CD14-positive monocyte (primary cell): ENCODE measurements around the gene PIGB. TPM values are rescaled to one million over a fixed set of nuclear protein-coding genes. Genes with fewer than 3 reads are reported as not detected.
"Not testable (repeated sequence)": the region's sequence is repeated elsewhere in the genome, so short reads cannot be mapped to it uniquely, and the experiment has no call there.

Experiments used
- DNase-seq, 3 donors: peaks; one replicate each; pipeline ENCODE4 v3.0.0-alpha.2; 2011 to 2022
- H2AFZ ChIP-seq: 2 replicates; pipeline ENCODE4 v1.6.0; 2012; ENCODE audit warnings: mild to moderate bottlenecking, low read depth, low read length, inconsistent platforms; ENCODE audit not compliant: insufficient read depth, poor library complexity, severe bottlenecking
- H3K27ac ChIP-seq, 2 donors: 1 replicate in 1 of 2; 2 replicates in 1 of 2; pipeline ENCODE4 v1.5.1; 2012 to 2013; ENCODE audit warnings: low read length in 2 of 2, control low read depth in 1 of 2, inconsistent platforms in 1 of 2, low read depth in 1 of 2, mild to moderate bottlenecking in 1 of 2
- H3K27me3 ChIP-seq, 2 donors: one replicate each; pipeline versions ENCODE4 v1.6.0 to v1.6.1; 2011 to 2013; ENCODE audit warnings: low read length in 2 of 2; ENCODE audit not compliant: control insufficient read depth in 2 of 2, insufficient read depth in 2 of 2
- H3K36me3 ChIP-seq, 2 donors: replicated peaks in 1 of 2; 1 replicate in 1 of 2; 2 replicates in 1 of 2; pipeline versions ENCODE4 v1.5.1 to v1.6.1; 2012 to 2013; ENCODE audit warnings: low read length in 2 of 2, control low read depth in 1 of 2, inconsistent platforms in 1 of 2, mild to moderate bottlenecking in 1 of 2; ENCODE audit not compliant: insufficient read depth in 2 of 2, control insufficient read depth in 1 of 2
- H3K4me1 ChIP-seq, 2 donors: 1 replicate in 1 of 2; 2 replicates in 1 of 2; pipeline versions ENCODE4 v1.5.1 to v1.6.1; 2012 to 2013; ENCODE audit warnings: low read length in 2 of 2, control low read depth in 1 of 2, inconsistent platforms in 1 of 2, mild to moderate bottlenecking in 1 of 2, moderate library complexity in 1 of 2; ENCODE audit not compliant: insufficient read depth in 2 of 2, control insufficient read depth in 1 of 2
- H3K4me2 ChIP-seq: replicated peaks from 2 replicates; pipeline ENCODE3; 2012; ENCODE audit warnings: low read length, moderate library complexity, mild to moderate bottlenecking; ENCODE audit not compliant: poor library complexity, severe bottlenecking; ENCODE audit errors: extremely low read depth
- H3K4me3 ChIP-seq, 3 experiments: fragments of 200-600 bp in 1 of 3; sonication (generic) in 1 of 3; replicated peaks in 1 of 3; 1 replicate in 2 of 3; 2 replicates in 1 of 3; pipeline ENCODE4 v1.5.1; 2011 to 2013; ENCODE audit warnings: low read length in 3 of 3, mild to moderate bottlenecking in 3 of 3, control low read depth in 2 of 3, low read depth in 2 of 3, inconsistent platforms in 1 of 3, moderate library complexity in 1 of 3
- H3K79me2 ChIP-seq: 2 replicates; pipeline ENCODE4 v1.6.0; 2012; ENCODE audit warnings: mild to moderate bottlenecking, control low read depth, inconsistent platforms, low read length, moderate library complexity; ENCODE audit not compliant: insufficient read depth
- H3K9ac ChIP-seq: 2 replicates; pipeline ENCODE4 v1.6.0; 2017; ENCODE audit warnings: low read length, mild to moderate bottlenecking; ENCODE audit not compliant: insufficient read depth, poor library complexity, severe bottlenecking
- H3K9me3 ChIP-seq, 2 donors: replicated peaks in 1 of 2; 1 replicate in 1 of 2; 2 replicates in 1 of 2; pipeline versions ENCODE4 v1.5.1 to v1.6.1; 2012 to 2013; ENCODE audit warnings: low read length in 2 of 2, control low read depth in 1 of 2; ENCODE audit not compliant: control insufficient read depth in 1 of 2, insufficient read depth in 1 of 2
- H4K20me1 ChIP-seq: 2 replicates; pipeline ENCODE4 v1.6.0; 2012; ENCODE audit warnings: mild to moderate bottlenecking, low read length, control low read depth, moderate library complexity; ENCODE audit not compliant: insufficient read depth
- H3K27ac Mint-ChIP-seq, 7 donors: one replicate each; pipeline ENCODE4 v1.8.0; 2020; ENCODE audit warnings: mild to moderate bottlenecking in 7 of 7, mixed read lengths in 7 of 7, moderate library complexity in 6 of 7, inconsistent platforms in 2 of 7
- H3K27me3 Mint-ChIP-seq, 3 donors: one replicate each; pipeline ENCODE4 v1.8.0; 2021 to 2022; ENCODE audit warnings: low read depth in 3 of 3, mild to moderate bottlenecking in 3 of 3, mixed read lengths in 3 of 3, moderate library complexity in 3 of 3, inconsistent platforms in 1 of 3
- H3K36me3 Mint-ChIP-seq, 2 donors: one replicate each; pipeline ENCODE4 v1.8.0; 2020; ENCODE audit warnings: mixed read lengths in 2 of 2, inconsistent platforms in 1 of 2, mild to moderate bottlenecking in 1 of 2
- H3K4me1 Mint-ChIP-seq: one replicate; pipeline ENCODE4 v1.8.0; 2020; ENCODE audit warnings: mild to moderate bottlenecking, mixed read lengths
- H3K4me3 Mint-ChIP-seq, 2 donors: one replicate each; pipeline ENCODE4 v1.8.0; 2020; ENCODE audit warnings: mild to moderate bottlenecking in 2 of 2, mixed read lengths in 2 of 2, moderate library complexity in 1 of 2
- H3K9me3 Mint-ChIP-seq, 7 donors: one replicate each; pipeline ENCODE4 v1.8.0; 2020 to 2022; ENCODE audit warnings: mixed read lengths in 7 of 7, mild to moderate bottlenecking in 6 of 7, moderate library complexity in 6 of 7, inconsistent platforms in 2 of 7
- CTCF ChIP-seq: fragments of 200-600 bp; IDR thresholded peaks from one replicate; pipeline ENCODE4 v1.8.0; 2022; ENCODE audit warnings: antibody characterized with exemption, mild to moderate bottlenecking
- WGBS: methylation state at CpG from one replicate; pipeline ENCODE4 v1.1.5; 2013; ENCODE audit warnings: missing lambda C conversion rate; ENCODE audit not compliant: insufficient coverage; 5-methylcytosine and 5-hydroxymethylcytosine counted together
- intact Hi-C, 2 donors: fragments of 100-400 bp; cut with micrococcal nuclease; formaldehyde crosslinking; loops; one replicate each; pipeline versions ENCODE4 v1.15.0 to v1.15.1; 2023
- polyA plus RNA-seq, 3 donors: library from polyadenylated mRNA; depleted of rRNA in 1 of 3; unstranded in 2 of 3; stranded (reverse) in 1 of 3; fragments of 300-500 nt in 2 of 3; fragments of >200 nt in 1 of 3; fragmentation: Illumina TruSeq in 2 of 3; gene quantifications; 1 replicate in 2 of 3; 2 replicates in 1 of 3; pipeline ENCODE4 v1.2.3, GENCODE V29; 2012 to 2021

Gene PIGB
- polyA plus RNA-seq, 3 donors: 15.3 to 16.8 (median 15.8) TPM

DNA sequence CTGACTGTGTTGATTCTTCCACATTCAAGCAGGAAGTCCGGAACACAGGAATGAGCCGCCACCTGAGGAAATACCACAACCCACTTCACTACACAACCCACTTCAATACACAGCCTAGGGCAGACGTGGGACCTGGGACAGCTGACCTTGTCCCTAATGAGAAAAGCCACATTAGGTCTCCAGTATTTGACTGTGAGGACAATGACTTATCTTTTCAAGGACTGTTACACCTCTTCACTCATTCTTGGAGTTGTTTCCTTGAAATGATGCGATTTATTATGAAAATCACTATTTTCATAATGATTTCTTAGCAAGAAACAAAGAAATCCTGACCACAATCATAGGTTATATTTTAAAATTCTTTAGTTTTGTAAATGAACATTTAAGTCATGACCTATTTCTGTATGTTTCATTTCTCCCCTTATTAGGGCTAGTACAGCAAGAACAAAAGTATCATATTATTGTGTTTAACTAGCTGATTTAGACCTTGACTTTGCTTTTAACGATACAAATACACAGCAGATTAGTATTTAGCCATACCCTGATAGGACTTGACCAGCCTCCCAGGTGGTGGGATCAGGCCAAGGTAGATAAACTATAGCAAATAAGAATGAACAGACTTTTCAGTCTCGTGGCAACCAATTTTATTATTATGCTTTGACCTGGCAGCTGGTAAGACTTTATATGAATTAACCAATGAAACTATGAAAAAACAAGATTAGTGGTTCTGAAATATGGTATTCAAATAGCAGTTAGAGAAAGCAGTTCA is 35.5 kb upstream of the PIGB start:
- Mint-ChIP-seq H3K4me3 (peak overlapping the region; percentile 76 to 84), H3K4me1 (peaks cover 98% of the 10 kb centered on the region), H3K27me3 (no peaks in the 10 kb centered on the region), H3K36me3 (peaks cover 35 to 38% of the 10 kb centered on the region in 2 donors), H3K27ac (peak overlapping the region; percentile 91 to 99 (median 97)), H3K9me3 (no peaks in the 10 kb centered on the region)
- no peak for DNase-seq
- H3K4me1 ChIP-seq: peaks cover 92 to 97% of the 10 kb centered on the region in 2 donors
- H4K20me1 ChIP-seq: peaks cover 20% of the 10 kb centered on the region
- peak overlapping the region; percentile 49 for H3K9ac ChIP-seq
- no peaks in the 10 kb centered on the region for H3K36me3 ChIP-seq
- no peak overlapping the region for H2AFZ ChIP-seq
- peaks cover 98% of the 10 kb centered on the region for H3K79me2 ChIP-seq
- no peaks in the 10 kb centered on the region for H3K27me3 ChIP-seq
- H3K4me2 ChIP-seq: peak overlapping the region; percentile 76
- H3K4me3 ChIP-seq: peak overlapping the region in 1 of 3 experiments; percentile 65
- no peaks in the 10 kb centered on the region for H3K9me3 ChIP-seq
- no peak for TF ChIP-seq CTCF
- H3K27ac ChIP-seq: peak overlapping the region; percentile 84 to 89
- WGBS: 58% methylated on average over 3 of the region's 6 CpGs
- intact Hi-C loops: loop anchor here in 1 of 2 donors (2.0 kb wide), 1 partner anchor 17 kb away; no protein-coding TSS in a partner anchor

DNA sequence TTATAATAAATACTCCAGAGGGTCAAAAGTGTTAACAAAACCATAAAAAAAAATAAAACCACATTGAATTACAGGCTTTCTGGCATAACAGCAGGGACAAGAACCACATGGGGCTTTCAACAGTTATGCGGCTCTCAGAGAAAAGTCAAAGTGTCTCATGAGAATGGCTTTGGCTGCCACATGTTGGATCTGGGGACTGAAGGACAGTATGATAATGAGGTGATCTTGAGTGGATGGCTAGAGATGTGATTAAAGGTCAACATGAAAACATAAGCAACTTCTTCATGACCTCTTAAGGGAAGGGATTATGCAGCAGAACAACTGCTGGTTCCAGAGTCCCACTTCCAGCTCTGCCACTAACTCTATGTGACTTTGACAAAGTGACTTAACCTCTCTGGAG is 34.6 kb upstream of the PIGB start:
- Mint-ChIP-seq H3K27ac (peak overlapping the region; percentile 49 to 99 (median 87)), H3K36me3 (peaks cover 28 to 38% of the 10 kb centered on the region in 2 donors), H3K4me1 (peaks cover 93% of the 10 kb centered on the region), H3K27me3 (no peaks in the 10 kb centered on the region), H3K4me3 (peak overlapping the region; percentile 48 to 66), H3K9me3 (no peaks in the 10 kb centered on the region)
- peak overlapping the region; percentile 8 to 89 for H3K27ac ChIP-seq
- no peaks in the 10 kb centered on the region for H3K27me3 ChIP-seq
- WGBS: no CpG with 5 or more reads among the region's 1 CpG
- no peaks in the 10 kb centered on the region for H3K9me3 ChIP-seq
- no peak for DNase-seq
- no peak for TF ChIP-seq CTCF
- H3K9ac ChIP-seq: peak overlapping the region; percentile 23
- H3K4me2 ChIP-seq: peak overlapping the region; percentile 57
- H3K4me3 ChIP-seq: peak overlapping the region in 1 of 3 experiments; percentile 36
- H2AFZ ChIP-seq: no peak overlapping the region
- peaks cover 12% of the 10 kb centered on the region for H4K20me1 ChIP-seq
- intact Hi-C loops: no loop called here
- H3K4me1 ChIP-seq: peaks cover 84 to 95% of the 10 kb centered on the region in 2 donors
- H3K36me3 ChIP-seq: no peaks in the 10 kb centered on the region
- H3K79me2 ChIP-seq: peaks cover 98% of the 10 kb centered on the region

DNA sequence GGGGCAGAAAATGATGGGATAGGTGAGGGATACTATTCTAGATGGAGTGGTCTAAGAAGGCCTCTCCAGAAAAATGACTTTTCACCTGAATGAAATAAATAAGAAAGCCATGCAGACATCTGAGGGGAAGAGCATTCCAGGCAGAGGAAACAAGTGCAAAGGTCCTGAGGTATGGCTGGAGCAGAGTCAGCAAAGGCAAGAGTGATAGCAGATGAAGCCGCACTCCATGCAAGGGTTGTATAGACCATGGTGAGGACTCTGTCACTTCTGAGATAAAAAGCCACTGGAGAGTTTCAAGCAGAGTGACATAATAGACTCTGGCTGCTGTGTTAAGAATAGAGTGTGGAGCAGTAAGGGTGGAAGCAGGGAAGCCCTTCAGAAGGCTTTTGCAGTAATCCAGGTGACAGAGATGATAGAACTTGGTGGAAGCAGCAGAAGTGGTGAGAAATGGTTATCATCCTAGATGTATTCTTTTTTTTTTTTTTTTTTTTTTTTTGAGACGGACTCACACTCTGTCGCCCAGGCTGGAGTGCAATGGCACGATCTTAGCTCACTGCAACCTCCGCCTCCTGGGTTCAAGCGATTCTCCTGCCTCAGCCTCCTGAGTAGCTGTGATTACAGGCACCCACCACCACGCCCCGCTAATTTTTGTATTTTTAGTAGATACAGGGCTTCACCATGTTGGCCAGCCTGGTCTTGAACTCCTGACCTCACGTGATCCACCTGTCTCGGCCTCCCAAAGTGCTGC is 32.4 kb upstream of the PIGB start:
- not testable (repeated sequence) for DNase-seq, H3K9ac ChIP-seq, H3K9me3 ChIP-seq, H3K9me3 Mint-ChIP-seq, H3K27me3 ChIP-seq, H3K36me3 ChIP-seq, H3K27me3 Mint-ChIP-seq, H2AFZ ChIP-seq
- intact Hi-C loops: loop anchor here in 1 of 2 donors (5.0 kb wide), 1 partner anchor 34 kb away; no protein-coding TSS in a partner anchor
- peak overlapping the region; percentile 57 for H3K4me2 ChIP-seq
- peaks cover 85% of the 10 kb centered on the region for H3K79me2 ChIP-seq
- peak overlapping the region in 1 of 3 experiments; percentile 36 for H3K4me3 ChIP-seq
- WGBS: 100% methylated on average over 4 of the region's 10 CpGs
- H3K4me1 Mint-ChIP-seq: peaks cover 75% of the 10 kb centered on the region
- H3K27ac ChIP-seq: peak overlapping the region in 1 of 2 donors; percentile 99
- peak overlapping the region; percentile 69 to 99 (median 84) for H3K27ac Mint-ChIP-seq
- peak overlapping the region; percentile 37 to 96 for H3K4me3 Mint-ChIP-seq
- H4K20me1 ChIP-seq: peaks cover 10% of the 10 kb centered on the region
- H3K36me3 Mint-ChIP-seq: peaks cover 17 to 38% of the 10 kb centered on the region in 2 donors
- H3K4me1 ChIP-seq: peaks cover 71 to 81% of the 10 kb centered on the region in 2 donors
